ENCODE data around the gene TUBGCP6. TPM values are rescaled to one million over a fixed set of nuclear protein-coding genes. Genes with fewer than 3 reads are reported as not detected.
A peak's percentile ranks its signal among the peaks of the same experiment; 100 is the strongest.

The TUBGCP6 gene
- total RNA-seq, 1 donor from 2014 or later: 103 TPM

- no peaks in the 10 kb centered on the region for H3K27me3 Mint-ChIP-seq
- H3K36me3 Mint-ChIP-seq (ENCODE audit: low read depth): peaks cover 22% of the 10 kb centered on the region
- ChIA-PET POLR2A (interaction anchor here (4.2 to 5.3 kb wide), 2 partner anchors 13 to 21 kb away, joined by 20 to 80 read pairs; partner anchors contain the start of gene PANX2), CTCF (interaction anchor here (0.7 kb wide), 1 partner anchor 45 kb away, joined by 3 read pairs; no protein-coding TSS in a partner anchor)
- TF ChIP-seq CTCF (IDR thresholded peaks at IDR 0.05): no peak
- peak overlapping the region; percentile 56 for H3K27ac Mint-ChIP-seq
- intact Hi-C loops (cut with micrococcal nuclease): loop anchor here (5.0 kb wide), 1 partner anchor 367 kb away; the partner anchor contains the start of gene BRD1
- ATAC-seq (ENCODE audit: low read depth) (no peak), DNase-seq (no peak)
- H3K4me3 Mint-ChIP-seq: no peak overlapping the region
- peaks cover 63% of the 10 kb centered on the region for H3K4me1 Mint-ChIP-seq
- H3K9me3 Mint-ChIP-seq: no peaks in the 10 kb centered on the region
Measured at GRCh38 chr22:50194037-50194805, 50.6 kb downstream of the TUBGCP6 start.

GRCh38 chr22:50193621-50194020, 51.2 kb downstream of the TUBGCP6 start:
- Mint-ChIP-seq H3K9me3 (no peaks in the 10 kb centered on the region), H3K36me3 (ENCODE audit: low read depth) (peaks cover 22% of the 10 kb centered on the region), H3K4me3 (no peak overlapping the region), H3K4me1 (peaks cover 69% of the 10 kb centered on the region), H3K27ac (no peak overlapping the region), H3K27me3 (no peaks in the 10 kb centered on the region)
- TF ChIP-seq CTCF (IDR thresholded peaks at IDR 0.05): no peak
- ChIA-PET CTCF (no interaction called here), POLR2A (interaction anchor here (1.9 to 5.3 kb wide), 6 partner anchors 8 to 257 kb away, joined by 5 to 80 read pairs (median 49); partner anchors contain the start of genes PANX2 and SELENOO)
- DNase-seq (no peak), ATAC-seq (ENCODE audit: low read depth) (no peak)
- intact Hi-C loops (cut with micrococcal nuclease): loop anchor here (5.0 kb wide), 1 partner anchor 366 kb away; the partner anchor contains the start of gene BRD1

GRCh38 chr22:50192436-50193204, 52.2 kb downstream of the TUBGCP6 start:
- no peaks in the 10 kb centered on the region for H3K9me3 Mint-ChIP-seq
- peak overlapping the region; percentile 83 for H3K4me3 Mint-ChIP-seq
- no peak for DNase-seq
- no peaks in the 10 kb centered on the region for H3K27me3 Mint-ChIP-seq
- CTCF ChIA-PET: interaction anchor here (1.2 to 3.3 kb wide), 2 partner anchors 14 to 43 kb away, joined by 3 to 20 read pairs; no protein-coding TSS in a partner anchor
- no peak for TF ChIP-seq CTCF (IDR thresholded peaks at IDR 0.05)
- ATAC-seq (ENCODE audit: low read depth): peak; percentile 19
- H3K4me1 Mint-ChIP-seq: peaks cover 77% of the 10 kb centered on the region
- H3K36me3 Mint-ChIP-seq (ENCODE audit: low read depth): peaks cover 18% of the 10 kb centered on the region
- peak overlapping the region; percentile 99 for H3K27ac Mint-ChIP-seq
- intact Hi-C loops (cut with micrococcal nuclease): loop anchor here (5.0 kb wide), 1 partner anchor 365 kb away; the partner anchor contains the start of gene BRD1
- POLR2A ChIA-PET: interaction anchor here (0.7 to 5.3 kb wide), 21 partner anchors 8 to 348 kb away, joined by 3 to 80 read pairs (median 17); partner anchors contain the start of genes HDAC10, PANX2, PIM3 and SELENOO

- no peak for TF ChIP-seq CTCF (IDR thresholded peaks at IDR 0.05)
- H3K9me3 Mint-ChIP-seq: no peaks in the 10 kb centered on the region
- peak; percentile 49 for ATAC-seq (ENCODE audit: low read depth)
- peak; percentile 73 for DNase-seq
- peaks cover 20% of the 10 kb centered on the region for H3K36me3 Mint-ChIP-seq (ENCODE audit: low read depth)
- peak overlapping the region; percentile 99 for H3K27ac Mint-ChIP-seq
- peak overlapping the region; percentile 83 for H3K4me3 Mint-ChIP-seq
- peaks cover 86% of the 10 kb centered on the region for H3K4me1 Mint-ChIP-seq
- CTCF ChIA-PET: interaction anchor here (1.0 to 3.3 kb wide), 6 partner anchors 10 to 42 kb away, joined by 3 to 20 read pairs (median 4); no protein-coding TSS in a partner anchor
- intact Hi-C loops (cut with micrococcal nuclease): loop anchor here (1.0 to 5.0 kb wide), 14 partner anchors 9 to 430 kb away; partner anchors contain the start of genes BRD1, PIM3, TUBGCP6 and TYMP
- no peaks in the 10 kb centered on the region for H3K27me3 Mint-ChIP-seq
- POLR2A ChIA-PET: interaction anchor here (0.6 to 5.3 kb wide), 37 partner anchors 10 to 429 kb away, joined by 3 to 80 read pairs (median 8); partner anchors contain the start of genes HDAC10, LMF2, MAPK11 and NCAPH2
Measured at GRCh38 chr22:50190941-50191741, 53.7 kb downstream of the TUBGCP6 start.

Measured in activated B cell treated with CpG ODN at 0.5 μM for 24 hours (primary cell).